Activated effector memory CD4-positive, alpha-beta T cell treated with Interleukin-2 at 50 U/mL for 16 hours (primary cell): ENCODE measurements around the gene FHIP1B.
"Not testable (repeated sequence)": the region's sequence is repeated elsewhere in the genome, so short reads cannot be mapped to it uniquely, and the experiment has no call there.

ENCODE experiments used
- DNase-seq: peaks from one replicate; pipeline ENCODE4 v3.0.0-alpha.2; 2020

FHIP1B gene

DNA sequence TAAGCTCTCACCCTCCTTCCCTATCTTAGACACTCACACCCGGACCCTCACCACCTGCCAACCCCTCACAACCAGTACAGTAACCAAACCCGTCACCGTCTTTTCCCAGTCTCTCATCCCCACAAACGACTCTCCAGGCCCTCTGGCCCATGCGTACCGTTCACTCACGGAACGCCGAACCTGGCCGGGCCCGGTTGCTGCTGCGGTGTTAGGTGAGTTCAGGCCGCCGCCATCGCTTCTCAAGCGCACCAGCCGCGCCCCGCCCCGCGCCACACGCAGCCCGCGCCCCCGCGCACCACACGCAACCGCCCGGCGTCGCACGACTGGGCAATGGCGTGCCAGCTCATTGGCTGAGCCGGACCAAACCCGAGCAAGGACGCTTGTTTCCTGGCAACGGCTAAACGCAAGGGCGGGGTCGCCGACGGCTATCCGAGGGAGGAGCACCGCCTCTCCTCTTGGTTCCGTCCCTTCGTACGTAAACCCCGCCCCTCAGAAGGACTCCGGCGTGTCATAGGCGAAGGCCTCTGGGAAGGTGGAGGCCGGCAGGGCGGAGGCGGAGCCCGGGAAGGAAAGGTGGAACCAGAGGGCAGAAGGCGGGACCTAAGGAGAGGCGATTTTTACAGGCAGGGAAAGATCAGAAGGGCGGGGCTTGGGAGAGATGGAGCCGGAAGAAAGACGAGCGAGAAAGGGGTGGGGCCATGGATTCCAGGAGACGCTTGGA is at the start of gene FHIP1B:
Gene FHIP1B (minus strand): TSS at position 250 of the 721 bp plus-strand sequence. CDS start 10,120 bp downstream, outside the sequence.
- peak; percentile 100 for DNase-seq

DNA sequence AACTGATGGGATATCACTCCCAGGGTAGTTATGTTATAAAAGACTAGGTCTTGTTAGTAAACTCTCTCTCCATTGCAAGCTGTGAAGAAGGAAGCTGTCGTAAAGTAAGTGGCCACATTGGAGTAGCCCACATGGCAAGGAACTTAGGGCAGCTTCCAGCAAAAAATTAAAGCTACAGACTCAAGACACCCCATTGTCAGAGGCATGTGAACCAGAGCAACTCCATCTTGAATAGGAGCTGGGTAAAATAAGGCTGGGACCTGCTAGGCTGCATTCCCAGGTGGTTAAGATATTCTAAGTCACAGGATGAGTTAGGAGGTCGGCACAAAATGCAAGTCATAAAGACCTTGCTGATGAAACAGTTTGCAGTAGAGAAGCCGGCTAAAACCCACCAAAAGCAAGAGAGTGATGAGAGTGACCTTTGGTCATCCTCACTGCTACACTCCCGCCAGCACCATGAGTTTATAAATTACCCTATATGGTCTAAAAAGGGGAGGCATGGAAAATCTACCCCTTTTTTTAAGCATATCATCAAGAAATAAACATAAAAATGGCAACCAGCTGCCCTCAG is 49.1 kb upstream of the FHIP1B start:
- no peak for DNase-seq

DNA sequence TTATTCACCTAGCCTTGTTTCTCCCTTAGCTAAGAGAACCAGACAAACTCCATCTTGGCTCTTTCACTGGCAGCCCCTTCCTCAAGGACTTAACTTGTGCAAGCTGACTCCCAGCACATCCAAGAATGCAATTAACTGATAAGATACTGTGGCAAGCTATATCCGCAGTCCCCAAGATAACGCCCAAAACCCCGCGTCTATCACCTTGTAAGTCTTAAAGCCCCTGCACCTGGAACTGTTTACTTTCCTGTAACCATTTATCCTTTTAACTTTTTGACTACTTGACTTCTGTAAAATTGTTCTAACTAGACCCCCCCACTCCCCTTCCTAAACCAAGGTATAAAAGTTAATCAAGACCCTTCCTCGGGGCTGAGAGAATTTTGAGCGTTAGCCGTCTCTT is 46.4 kb upstream of the FHIP1B start:
- DNase-seq: not testable (repeated sequence)

DNA sequence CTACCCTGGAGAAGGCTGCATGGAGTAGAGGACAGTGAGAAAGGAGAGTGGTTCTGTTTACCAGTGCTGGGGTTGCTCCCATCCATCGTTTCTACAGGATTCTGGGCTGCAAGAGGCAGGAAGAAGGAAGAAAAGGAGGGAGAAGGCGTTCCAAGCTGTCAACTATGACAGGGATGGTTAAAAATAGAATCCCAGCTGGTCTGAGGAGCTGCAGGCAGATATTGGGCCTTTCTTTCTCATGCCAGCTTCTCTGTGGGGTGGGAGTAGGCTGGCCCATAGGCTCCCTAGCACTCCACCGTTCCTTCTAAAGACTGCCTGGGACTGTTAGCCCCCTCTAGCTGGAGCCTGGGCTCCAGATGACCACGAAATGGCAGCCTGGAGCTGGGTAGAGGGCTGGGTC is 38.8 kb upstream of the FHIP1B start:
- DNase-seq: no peak

DNA sequence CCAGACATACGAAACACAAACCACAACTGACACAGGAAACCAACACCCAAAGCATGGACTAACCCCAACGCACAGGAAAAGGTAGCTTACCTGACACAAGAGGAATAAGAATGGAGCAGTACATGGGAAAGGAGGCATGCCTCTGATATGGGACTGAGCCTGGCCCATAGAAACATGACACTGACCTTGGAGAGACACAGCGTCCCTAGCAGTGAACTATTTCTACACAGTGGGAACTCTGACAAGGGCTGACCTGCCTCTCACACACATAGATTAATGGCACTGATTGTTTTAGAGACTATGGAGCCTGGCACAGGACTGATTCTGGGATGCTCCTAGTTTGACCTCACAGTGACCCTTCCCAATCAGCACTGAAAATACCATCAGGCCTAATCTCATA is 37.2 kb upstream of the FHIP1B start:
- DNase-seq: no peak

GRCh38 chr11:6270584-6271246 is 36.3 kb upstream of the FHIP1B start:
- no peak for DNase-seq

DNA sequence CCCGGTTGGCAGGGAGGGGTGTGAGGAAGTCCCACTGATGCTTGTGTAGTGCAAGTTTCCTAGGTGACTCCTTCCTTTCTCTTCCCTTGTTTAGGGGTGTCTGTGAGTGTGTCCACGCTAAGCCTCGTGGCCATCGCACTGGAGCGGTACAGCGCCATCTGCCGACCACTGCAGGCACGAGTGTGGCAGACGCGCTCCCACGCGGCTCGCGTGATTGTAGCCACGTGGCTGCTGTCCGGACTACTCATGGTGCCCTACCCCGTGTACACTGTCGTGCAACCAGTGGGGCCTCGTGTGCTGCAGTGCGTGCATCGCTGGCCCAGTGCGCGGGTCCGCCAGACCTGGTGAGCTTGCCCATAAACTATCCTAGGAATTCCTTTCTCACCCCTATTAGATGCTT is 35.6 kb upstream of the FHIP1B start:
- no peak for DNase-seq

GRCh38 chr11:6268820-6269219 is 34.4 kb upstream of the FHIP1B start:
- DNase-seq: no peak

GRCh38 chr11:6263662-6264061 is 29.2 kb upstream of the FHIP1B start:
- DNase-seq: no peak

GRCh38 chr11:6260207-6260726 is 25.8 kb upstream of the FHIP1B start:
- no peak for DNase-seq

- no peak for DNase-seq
These were observed 24.2 kb upstream of the FHIP1B start for GRCh38 chr11:6258571-6259081.

GRCh38 chr11:6258141-6258540 is 23.7 kb upstream of the FHIP1B start:
- DNase-seq: no peak

GRCh38 chr11:6253197-6253596 is 18.8 kb upstream of the FHIP1B start:
- no peak for DNase-seq

- DNase-seq: no peak
These were observed 17.6 kb upstream of the FHIP1B start for GRCh38 chr11:6251990-6252473.

GRCh38 chr11:6251120-6251733 is 16.8 kb upstream of the FHIP1B start:
- DNase-seq: peak; percentile 23

DNA sequence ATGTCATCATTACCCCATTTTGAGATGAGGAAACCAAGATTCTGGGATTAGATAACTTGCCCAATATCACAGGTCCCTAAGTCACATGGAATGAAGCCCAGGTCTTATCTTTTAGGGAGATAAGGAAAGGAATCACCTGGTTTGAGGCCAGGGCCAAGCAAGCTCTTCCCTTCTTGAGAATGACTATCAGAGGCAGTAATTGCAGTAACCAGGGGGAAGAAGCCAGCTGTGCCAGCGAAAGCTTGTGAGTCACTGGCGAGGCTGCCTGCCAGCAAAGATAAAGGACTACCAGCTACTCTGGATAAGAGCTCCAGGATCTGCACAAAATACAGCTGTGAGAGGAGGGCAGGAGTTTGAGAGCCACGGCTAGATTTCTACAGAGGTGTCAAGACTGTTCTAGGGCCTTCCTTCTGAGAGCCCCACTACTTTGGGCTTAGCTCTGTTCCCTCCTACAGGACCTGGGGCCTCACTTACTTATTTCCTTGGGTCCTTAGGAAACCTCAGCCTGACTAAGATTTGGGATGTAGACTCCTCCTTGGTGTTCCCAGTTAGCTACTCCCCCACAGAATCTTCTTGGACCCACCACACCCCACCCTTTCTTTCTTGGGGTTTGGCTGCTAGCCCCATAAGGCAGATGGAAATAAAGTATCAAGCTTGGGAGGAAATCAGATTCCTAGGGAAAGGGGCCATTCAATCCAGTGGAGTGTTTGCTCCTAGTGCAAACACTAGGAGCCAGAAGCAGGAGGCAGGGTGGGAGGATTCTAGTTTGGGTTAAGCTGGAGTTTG is 15.5 kb upstream of the FHIP1B start:
- DNase-seq: no peak

DNA sequence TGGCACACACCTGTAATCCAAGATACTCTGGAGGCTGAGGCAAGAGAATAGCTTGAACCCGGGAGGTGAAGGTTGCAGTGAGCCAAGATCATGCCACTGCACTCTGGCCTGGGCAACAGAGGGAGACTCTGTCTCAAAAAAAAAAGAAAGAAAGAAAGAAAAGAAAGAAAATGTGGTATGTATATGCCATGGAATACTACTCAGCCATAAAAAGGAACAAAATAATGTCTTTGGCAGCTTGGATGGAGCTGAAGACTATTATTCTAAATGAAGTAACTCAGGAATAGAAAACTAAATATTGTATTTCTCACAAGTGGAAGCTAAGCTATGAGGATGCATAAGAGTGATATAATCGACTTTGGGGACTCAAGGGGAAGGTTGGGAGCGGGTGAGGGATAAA is 14.5 kb upstream of the FHIP1B start:
- DNase-seq: not testable (repeated sequence)

- DNase-seq: no peak
These were observed 13.8 kb upstream of the FHIP1B start for GRCh38 chr11:6248248-6248647.

DNA sequence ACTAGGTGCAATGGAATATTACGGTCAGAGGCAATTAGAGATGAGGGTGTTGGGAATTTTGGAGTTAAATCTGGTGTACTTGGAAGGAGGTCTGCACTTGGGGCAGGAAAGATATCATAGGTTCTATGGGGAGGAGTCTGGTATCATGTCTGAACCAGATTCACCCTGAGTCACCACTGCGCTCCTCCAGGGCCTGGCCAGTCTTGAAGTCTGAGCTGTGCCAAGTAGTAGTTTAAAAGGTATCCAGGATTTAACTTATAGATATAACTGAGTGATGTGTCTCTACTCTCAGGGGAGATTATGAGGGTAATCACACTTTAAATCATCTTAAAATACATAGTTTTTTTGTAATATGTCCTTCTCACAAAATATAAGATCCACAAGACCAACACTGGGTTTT is 11.1 kb upstream of the FHIP1B start:
- no peak for DNase-seq

DNA sequence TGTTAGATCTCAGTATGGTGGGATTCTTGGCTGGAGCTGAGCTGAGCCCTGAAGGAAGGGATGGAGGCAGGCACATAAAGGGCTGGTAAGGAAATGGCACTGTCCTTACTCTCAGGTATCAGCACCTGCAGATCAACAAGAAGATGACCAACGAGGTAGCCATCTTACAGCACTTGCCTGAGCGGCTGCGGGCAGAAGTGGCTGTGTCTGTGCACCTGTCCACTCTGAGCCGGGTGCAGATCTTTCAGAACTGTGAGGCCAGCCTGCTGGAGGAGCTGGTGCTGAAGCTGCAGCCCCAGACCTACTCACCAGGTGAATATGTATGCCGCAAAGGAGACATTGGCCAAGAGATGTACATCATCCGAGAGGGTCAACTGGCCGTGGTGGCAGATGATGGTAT is 6.9 kb upstream of the FHIP1B start:
- DNase-seq: no peak

DNA sequence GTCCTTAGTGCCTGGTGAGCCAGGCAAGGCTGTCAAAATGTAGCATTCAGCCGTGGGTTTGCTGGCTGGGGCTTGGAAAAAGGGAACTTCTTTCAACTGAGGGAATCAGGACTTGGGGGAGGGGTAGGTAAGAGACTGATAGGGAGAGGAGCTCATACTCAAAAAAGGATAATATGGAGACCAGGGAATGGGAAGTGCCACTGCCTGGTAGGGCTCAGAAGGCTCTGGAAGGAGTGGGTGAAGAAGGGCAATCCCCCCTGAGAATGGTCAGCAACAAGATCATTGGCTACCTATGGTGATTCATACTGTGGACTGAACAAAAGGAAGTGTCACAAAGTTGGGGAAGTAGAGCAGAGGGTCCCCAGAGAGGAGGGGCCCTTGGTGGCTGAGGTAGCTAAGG is 6.3 kb upstream of the FHIP1B start:
- no peak for DNase-seq

GRCh38 chr11:6240139-6240538 is 5.7 kb upstream of the FHIP1B start:
- no peak for DNase-seq
